ENCODE results near the gene TPP2. TPM values are rescaled to one million over a fixed set of nuclear protein-coding genes. Genes with fewer than 3 reads are reported as not detected.

The TPP2 gene
- total RNA-seq, 2 experiments from 2014 or later: 51.9 to 54.7 TPM

DNA sequence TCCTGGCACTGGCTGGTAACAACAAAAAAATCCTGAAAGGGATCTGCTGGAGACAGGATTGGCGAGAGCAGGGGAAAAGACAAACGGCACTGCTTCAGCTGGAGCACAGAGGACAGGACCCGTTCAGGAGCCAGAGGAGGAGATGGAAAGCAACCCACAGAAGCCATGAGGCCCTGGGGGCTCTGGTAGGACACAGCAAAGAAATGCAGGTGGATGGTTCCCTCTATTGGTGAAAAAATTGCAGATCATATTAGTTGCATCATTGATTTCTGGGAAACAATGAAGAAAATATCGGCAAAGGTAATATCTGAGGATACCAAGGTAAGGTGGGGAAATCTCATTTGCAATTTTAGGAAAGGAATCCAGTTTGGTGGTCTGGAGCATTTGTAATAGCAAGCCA lies 25.7 kb upstream of the TPP2 start:
- Mint-ChIP-seq H3K9me3 (no peaks in the 10 kb centered on the region), H3K27ac (no peak overlapping the region), H3K27me3 (ENCODE audit: low read depth) (peaks cover 3% of the 10 kb centered on the region), H3K4me1 (ENCODE audit: low read depth) (no peaks in the 10 kb centered on the region), H3K4me3 (no peak overlapping the region), H3K36me3 (ENCODE audit: low read depth) (no peaks in the 10 kb centered on the region)
- DNase-seq: no peak
- CTCF ChIA-PET: no interaction called here
- intact Hi-C loops (cut with micrococcal nuclease): no loop called here

DNA sequence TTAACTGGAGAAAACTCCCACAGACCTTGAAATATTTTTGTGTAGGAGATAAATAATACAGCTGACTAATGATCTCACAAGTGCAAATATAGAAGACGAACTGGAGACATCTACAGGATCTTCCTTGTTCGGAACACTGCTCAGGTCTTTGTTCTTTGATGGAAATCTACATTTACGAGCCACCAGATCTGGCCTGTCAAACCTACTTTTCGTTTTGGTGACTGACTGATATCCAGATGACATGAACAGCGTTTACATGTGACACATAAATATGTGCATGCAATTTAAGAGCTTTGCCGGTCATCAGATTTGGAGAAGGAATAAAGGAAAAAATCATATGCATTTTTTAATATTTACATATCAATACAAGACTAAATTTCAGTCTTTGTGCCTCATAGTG lies 24.5 kb upstream of the TPP2 start:
- H3K4me1 Mint-ChIP-seq (ENCODE audit: low read depth): no peaks in the 10 kb centered on the region
- no peaks in the 10 kb centered on the region for H3K27me3 Mint-ChIP-seq (ENCODE audit: low read depth)
- H3K4me3 Mint-ChIP-seq: no peak overlapping the region
- intact Hi-C loops (cut with micrococcal nuclease): no loop called here
- no peak for DNase-seq
- no peaks in the 10 kb centered on the region for H3K9me3 Mint-ChIP-seq
- no peak overlapping the region for H3K27ac Mint-ChIP-seq
- CTCF ChIA-PET: interaction anchor here (1.4 kb wide), 1 partner anchor 9 kb away, joined by 4 read pairs; no protein-coding TSS in a partner anchor
- H3K36me3 Mint-ChIP-seq (ENCODE audit: low read depth): no peaks in the 10 kb centered on the region

DNA sequence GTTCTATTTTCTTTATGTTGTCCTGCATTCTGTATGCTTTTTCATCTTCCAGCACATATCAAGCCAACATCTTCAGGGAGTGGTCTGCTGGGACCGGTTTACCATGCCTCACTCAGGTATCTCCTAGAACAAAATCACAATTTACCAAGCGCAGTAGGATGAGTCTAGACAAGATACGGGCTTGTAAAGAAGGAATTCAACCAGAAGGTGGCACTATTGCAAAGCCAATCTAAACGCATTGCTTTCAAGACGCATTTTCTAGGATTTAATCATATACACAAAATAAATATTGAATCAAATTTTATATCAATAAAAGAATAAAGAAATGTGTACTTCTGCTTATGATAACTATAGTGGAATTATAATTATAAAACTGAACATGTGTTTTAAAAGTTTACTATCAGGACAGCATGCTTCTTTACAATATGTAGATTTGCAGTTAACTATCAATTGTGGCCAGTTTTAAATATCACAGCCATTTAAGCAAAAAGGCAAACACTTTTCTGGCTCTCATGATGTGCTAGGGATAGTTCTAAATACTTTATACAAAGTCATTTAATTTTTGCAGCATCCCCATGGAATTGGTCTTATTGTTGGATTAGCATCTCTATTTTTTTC lies 16.1 kb upstream of the TPP2 start:
- CTCF ChIA-PET: interaction anchor here (0.6 to 2.2 kb wide), 14 partner anchors 9 to 290 kb away, joined by 3 to 10 read pairs (median 4); no protein-coding TSS in a partner anchor
- no peaks in the 10 kb centered on the region for H3K9me3 Mint-ChIP-seq
- no peak overlapping the region for H3K27ac Mint-ChIP-seq
- H3K36me3 Mint-ChIP-seq (ENCODE audit: low read depth): no peaks in the 10 kb centered on the region
- peaks cover 5% of the 10 kb centered on the region for H3K4me1 Mint-ChIP-seq (ENCODE audit: low read depth)
- H3K4me3 Mint-ChIP-seq: no peak overlapping the region
- intact Hi-C loops (cut with micrococcal nuclease): loop anchor here (1.0 to 10.0 kb wide), 4 partner anchors 145 to 564 kb away; no protein-coding TSS in a partner anchor
- H3K27me3 Mint-ChIP-seq (ENCODE audit: low read depth): peaks cover 3% of the 10 kb centered on the region
- peak; percentile 53 for DNase-seq

- Mint-ChIP-seq H3K9me3 (no peaks in the 10 kb centered on the region), H3K36me3 (ENCODE audit: low read depth) (no peaks in the 10 kb centered on the region), H3K27ac (no peak overlapping the region), H3K27me3 (ENCODE audit: low read depth) (peaks cover 3% of the 10 kb centered on the region), H3K4me1 (ENCODE audit: low read depth) (peaks cover 5% of the 10 kb centered on the region), H3K4me3 (no peak overlapping the region)
- intact Hi-C loops (cut with micrococcal nuclease): loop anchor here (5.0 to 10.0 kb wide), 2 partner anchors 335 to 563 kb away; no protein-coding TSS in a partner anchor
- DNase-seq: no peak
- CTCF ChIA-PET: interaction anchor here (0.7 to 2.2 kb wide), 10 partner anchors 9 to 288 kb away, joined by 3 to 10 read pairs (median 4); partner anchors contain the start of gene ERCC5
Observed at GRCh38 chr13:102582256-102582655, 14.5 kb upstream of the TPP2 start.

DNA sequence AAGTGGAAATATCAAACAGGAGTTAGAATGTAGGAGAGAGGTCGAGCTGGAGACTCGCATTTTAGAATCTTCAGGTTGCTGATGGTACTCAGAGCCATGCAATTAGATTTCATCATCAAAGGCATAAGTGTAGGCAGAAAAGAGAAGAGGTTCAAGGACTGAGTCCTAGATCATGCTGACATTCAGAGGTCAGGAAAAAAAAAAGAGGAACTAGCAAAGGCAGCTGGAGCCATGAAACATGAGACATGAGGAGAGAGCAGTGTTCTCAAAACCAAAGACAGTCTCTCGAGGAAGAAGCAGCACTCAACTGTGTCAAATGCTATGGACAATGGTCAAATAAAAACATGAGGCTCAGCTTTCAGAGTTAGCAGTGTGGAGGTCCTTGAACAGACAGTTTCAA lies 12.4 kb upstream of the TPP2 start:
- Mint-ChIP-seq H3K9me3 (no peaks in the 10 kb centered on the region), H3K27ac (no peak overlapping the region), H3K36me3 (ENCODE audit: low read depth) (no peaks in the 10 kb centered on the region), H3K4me3 (no peak overlapping the region), H3K4me1 (ENCODE audit: low read depth) (peaks cover 6% of the 10 kb centered on the region), H3K27me3 (ENCODE audit: low read depth) (peaks cover 3% of the 10 kb centered on the region)
- CTCF ChIA-PET: interaction anchor here (0.6 to 0.7 kb wide), 3 partner anchors 9 to 554 kb away, joined by 3 to 4 read pairs (median 3); no protein-coding TSS in a partner anchor
- DNase-seq: no peak
- intact Hi-C loops (cut with micrococcal nuclease): loop anchor here (5.0 to 10.0 kb wide), 2 partner anchors 333 to 560 kb away; no protein-coding TSS in a partner anchor

DNA sequence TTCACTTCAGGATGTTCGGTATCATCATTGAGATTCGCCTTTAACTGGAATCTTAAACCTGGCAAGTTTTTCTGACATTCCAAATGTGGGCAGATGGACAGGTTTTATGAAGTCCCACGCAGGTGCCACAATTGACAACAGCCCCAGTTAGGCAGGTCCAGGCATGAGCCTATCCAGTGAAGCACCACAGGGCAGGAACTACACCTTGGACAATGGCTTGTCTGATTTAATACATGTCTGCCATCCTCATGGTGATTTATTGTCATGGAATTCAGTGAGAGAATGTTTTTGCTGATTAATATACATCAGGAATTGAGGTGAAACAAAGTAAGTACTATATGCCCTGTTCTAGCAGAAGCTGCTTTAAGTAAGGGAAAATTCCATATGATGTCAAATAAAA lies 10.2 kb upstream of the TPP2 start:
- CTCF ChIA-PET: no interaction called here
- Mint-ChIP-seq H3K27me3 (ENCODE audit: low read depth) (no peaks in the 10 kb centered on the region), H3K27ac (no peak overlapping the region), H3K9me3 (no peaks in the 10 kb centered on the region), H3K36me3 (ENCODE audit: low read depth) (no peaks in the 10 kb centered on the region), H3K4me3 (no peak overlapping the region), H3K4me1 (ENCODE audit: low read depth) (peaks cover 8% of the 10 kb centered on the region)
- intact Hi-C loops (cut with micrococcal nuclease): loop anchor here (10.0 kb wide), 1 partner anchor 558 kb away; no protein-coding TSS in a partner anchor
- no peak for DNase-seq

DNA sequence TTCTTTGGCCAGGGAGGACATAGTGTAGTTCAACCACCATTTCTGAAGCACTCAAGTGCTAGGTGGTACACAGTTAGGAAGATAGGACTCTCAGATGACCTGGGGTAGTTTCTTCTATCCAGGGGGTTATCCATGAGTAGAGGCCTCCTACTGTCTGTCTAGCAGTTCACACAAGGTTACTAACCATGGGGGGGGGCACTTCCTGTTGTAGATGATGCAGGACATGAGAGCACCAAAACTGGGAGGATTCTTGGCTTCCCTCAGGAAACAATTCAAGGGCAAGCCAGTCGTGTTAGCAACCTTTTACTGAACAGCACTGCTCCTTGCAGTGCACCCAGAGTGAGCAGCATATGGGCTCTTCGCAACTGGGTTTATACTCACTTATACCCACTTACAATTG lies 8.9 kb upstream of the TPP2 start:
- H3K9me3 Mint-ChIP-seq: no peaks in the 10 kb centered on the region
- no peak for DNase-seq
- no peak overlapping the region for H3K27ac Mint-ChIP-seq
- H3K27me3 Mint-ChIP-seq (ENCODE audit: low read depth): no peaks in the 10 kb centered on the region
- H3K4me1 Mint-ChIP-seq (ENCODE audit: low read depth): peaks cover 14% of the 10 kb centered on the region
- no peak overlapping the region for H3K4me3 Mint-ChIP-seq
- CTCF ChIA-PET: no interaction called here
- H3K36me3 Mint-ChIP-seq (ENCODE audit: low read depth): no peaks in the 10 kb centered on the region
- intact Hi-C loops (cut with micrococcal nuclease): loop anchor here (10.0 kb wide), 1 partner anchor 557 kb away; no protein-coding TSS in a partner anchor

- no peaks in the 10 kb centered on the region for H3K27me3 Mint-ChIP-seq (ENCODE audit: low read depth)
- no peaks in the 10 kb centered on the region for H3K9me3 Mint-ChIP-seq
- H3K36me3 Mint-ChIP-seq (ENCODE audit: low read depth): no peaks in the 10 kb centered on the region
- CTCF ChIA-PET: interaction anchor here (0.7 to 1.8 kb wide), 5 partner anchors 9 to 257 kb away, joined by 3 to 4 read pairs (median 3); partner anchors contain the start of gene ERCC5
- no peak overlapping the region for H3K4me3 Mint-ChIP-seq
- no peak for DNase-seq
- H3K27ac Mint-ChIP-seq: no peak overlapping the region
- peaks cover 20% of the 10 kb centered on the region for H3K4me1 Mint-ChIP-seq (ENCODE audit: low read depth)
- intact Hi-C loops (cut with micrococcal nuclease): loop anchor here (10.0 kb wide), 1 partner anchor 555 kb away; no protein-coding TSS in a partner anchor
Observed at GRCh38 chr13:102589301-102589822, 7.4 kb upstream of the TPP2 start.

- intact Hi-C loops (cut with micrococcal nuclease): loop anchor here (1.0 to 10.0 kb wide), 6 partner anchors 65 to 1917 kb away; partner anchors contain the start of genes ERCC5, TEX30 and TMTC4
- peaks cover 3% of the 10 kb centered on the region for H3K36me3 Mint-ChIP-seq (ENCODE audit: low read depth)
- peaks cover 29% of the 10 kb centered on the region for H3K4me1 Mint-ChIP-seq (ENCODE audit: low read depth)
- peak overlapping the region; percentile 91 for H3K27ac Mint-ChIP-seq
- CTCF ChIA-PET: interaction anchor here (0.7 to 2.6 kb wide), 13 partner anchors 10 to 255 kb away, joined by 3 to 23 read pairs (median 5); partner anchors contain the start of gene ERCC5
- no peaks in the 10 kb centered on the region for H3K9me3 Mint-ChIP-seq
- no peaks in the 10 kb centered on the region for H3K27me3 Mint-ChIP-seq (ENCODE audit: low read depth)
- peak; percentile 88 for DNase-seq
- peak overlapping the region; percentile 97 for H3K4me3 Mint-ChIP-seq
Observed at GRCh38 chr13:102591988-102592781, 4.6 kb upstream of the TPP2 start.

DNA sequence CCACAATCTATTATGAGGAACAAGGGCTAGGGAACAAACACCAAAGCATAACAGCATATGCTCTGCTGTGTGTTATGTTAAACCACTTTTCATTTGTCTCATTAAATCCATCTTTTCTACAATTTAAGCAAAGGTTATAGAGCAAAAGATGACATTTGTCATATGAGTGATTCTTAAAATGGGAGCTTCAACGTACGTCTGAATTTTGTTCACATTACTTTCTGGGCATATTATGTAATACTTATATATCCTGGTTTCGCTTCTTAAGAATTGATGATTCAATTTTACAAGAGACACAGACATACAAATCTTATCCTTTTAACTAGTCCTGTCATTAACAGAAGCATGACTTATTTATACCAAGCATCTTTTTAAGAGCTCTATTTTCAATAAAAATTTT lies 3.3 kb upstream of the TPP2 start:
- Mint-ChIP-seq H3K9me3 (no peaks in the 10 kb centered on the region), H3K27ac (peak overlapping the region; percentile 39), H3K36me3 (ENCODE audit: low read depth) (peaks cover 7% of the 10 kb centered on the region), H3K27me3 (ENCODE audit: low read depth) (no peaks in the 10 kb centered on the region), H3K4me3 (no peak overlapping the region), H3K4me1 (ENCODE audit: low read depth) (peaks cover 30% of the 10 kb centered on the region)
- no peak for DNase-seq
- intact Hi-C loops (cut with micrococcal nuclease): loop anchor here (2.0 to 10.0 kb wide), 2 partner anchors 63 to 1919 kb away; partner anchors contain the start of gene TMTC4
- CTCF ChIA-PET: interaction anchor here (0.7 to 2.6 kb wide), 7 partner anchors 9 to 257 kb away, joined by 3 to 23 read pairs (median 4); partner anchors contain the start of gene ERCC5

GRCh38 chr13:102597029-102597961 lies 509 bp downstream of the TPP2 start:
- CTCF ChIA-PET: interaction anchor here (0.9 to 1.6 kb wide), 2 partner anchors 8 to 249 kb away, joined by 5 read pairs; partner anchors contain the start of gene ERCC5
- Mint-ChIP-seq H3K27me3 (ENCODE audit: low read depth) (no peaks in the 10 kb centered on the region), H3K9me3 (no peaks in the 10 kb centered on the region), H3K27ac (peak overlapping the region; percentile 100), H3K36me3 (ENCODE audit: low read depth) (peaks cover 16% of the 10 kb centered on the region), H3K4me3 (peak overlapping the region; percentile 98), H3K4me1 (ENCODE audit: low read depth) (peaks cover 55% of the 10 kb centered on the region)
- intact Hi-C loops (cut with micrococcal nuclease): loop anchor here (2.0 to 10.0 kb wide), 3 partner anchors 84 to 1922 kb away; partner anchors contain the start of gene TMTC4
- peak; percentile 25 for DNase-seq
